GM19328 (cell line): Measurements from ENCODE around the gene PRDM12.

Experiments used
- ATAC-seq: cut with Tn5 transposase; IDR thresholded peaks from one replicate; pipeline ENCODE4 v1.9.1; 2021; ENCODE audit warnings: mild to moderate bottlenecking, moderate library complexity; ENCODE audit not compliant: unreplicated experiment

PRDM12 gene

GRCh38 chr9:130664251-130665028, at the start of gene PRDM12:
Gene PRDM12, plus strand, starts transcription at chr9:130664594. Its CDS starts 60 bp downstream, at chr9:130664654.
- no peak for ATAC-seq

GRCh38 chr9:130616451-130616850, 47.9 kb upstream of the PRDM12 start:
- ATAC-seq: no peak

GRCh38 chr9:130623466-130623865, 40.9 kb upstream of the PRDM12 start:
- no peak for ATAC-seq

GRCh38 chr9:130624154-130624553, 40.2 kb upstream of the PRDM12 start:
- no peak for ATAC-seq

GRCh38 chr9:130626249-130626996, 38.0 kb upstream of the PRDM12 start:
- ATAC-seq: no peak

- ATAC-seq: no peak
These were observed 37.3 kb upstream of the PRDM12 start for GRCh38 chr9:130627051-130627450.

GRCh38 chr9:130627896-130628792, 36.2 kb upstream of the PRDM12 start:
- no peak for ATAC-seq

GRCh38 chr9:130629443-130630070, 34.8 kb upstream of the PRDM12 start:
- ATAC-seq: no peak

- ATAC-seq: no peak
These were observed 34.3 kb upstream of the PRDM12 start for GRCh38 chr9:130630071-130630450.

- ATAC-seq: no peak
These were observed 33.7 kb upstream of the PRDM12 start for GRCh38 chr9:130630506-130631330.

GRCh38 chr9:130631331-130632080, 32.9 kb upstream of the PRDM12 start:
- no peak for ATAC-seq

GRCh38 chr9:130632081-130632710, 32.2 kb upstream of the PRDM12 start:
- ATAC-seq: no peak

- ATAC-seq: no peak
These were observed 31.6 kb upstream of the PRDM12 start for GRCh38 chr9:130632841-130633240.

- no peak for ATAC-seq
These were observed 30.8 kb upstream of the PRDM12 start for GRCh38 chr9:130633336-130634190.

- no peak for ATAC-seq
These were observed 30.1 kb upstream of the PRDM12 start for GRCh38 chr9:130634191-130634768.

GRCh38 chr9:130634801-130635200, 29.6 kb upstream of the PRDM12 start:
- no peak for ATAC-seq

- no peak for ATAC-seq
These were observed 29.1 kb upstream of the PRDM12 start for GRCh38 chr9:130635306-130635705.
